HG03521 (cell line): ENCODE data around the gene CNPY3.
"Not testable (repeated sequence)": the region's sequence is repeated elsewhere in the genome, so short reads cannot be mapped to it uniquely, and the experiment has no call there.

ENCODE experiments used
- ATAC-seq: cut with Tn5 transposase; IDR thresholded peaks from one replicate; pipeline ENCODE4 v1.9.1; 2021; ENCODE audit warnings: mild to moderate bottlenecking, moderate library complexity; ENCODE audit not compliant: unreplicated experiment

CNPY3 gene

GRCh38 chr6:42928986-42929820, at the start of gene CNPY3:
TSS of gene CNPY3 (plus strand) at chr6:42929480. CDS start at chr6:42929571, 91 bp downstream.
- ATAC-seq, result peak; percentile 74

DNA sequence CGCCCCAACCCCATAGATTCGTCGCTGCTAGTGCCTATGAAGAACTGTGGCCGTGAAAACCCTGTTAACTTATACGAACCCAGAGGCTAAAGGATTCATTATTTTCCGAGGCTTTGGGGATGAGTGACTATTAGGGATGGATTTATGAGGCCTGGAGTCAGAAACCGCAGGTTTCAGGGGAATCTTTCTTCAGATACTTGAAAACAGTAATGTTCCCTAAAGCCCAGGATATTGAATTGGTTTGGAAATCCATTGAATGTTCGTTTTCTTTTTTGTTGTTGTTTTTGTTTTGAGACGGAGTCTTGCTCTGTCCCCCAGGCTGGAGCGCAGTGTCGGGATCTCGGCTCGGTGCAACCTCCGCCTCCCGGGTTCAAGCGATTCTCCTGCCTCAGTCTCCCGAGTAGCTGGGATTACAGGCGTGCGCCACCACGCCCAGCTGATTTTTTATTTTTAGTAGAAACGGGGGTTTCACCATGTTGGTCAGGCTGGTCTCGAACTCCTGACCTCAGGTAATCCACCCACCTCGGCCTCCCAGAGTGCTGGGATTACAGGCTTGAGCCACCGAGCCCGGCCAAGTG, 49.0 kb upstream of the CNPY3 start:
- not testable (repeated sequence) for ATAC-seq

DNA sequence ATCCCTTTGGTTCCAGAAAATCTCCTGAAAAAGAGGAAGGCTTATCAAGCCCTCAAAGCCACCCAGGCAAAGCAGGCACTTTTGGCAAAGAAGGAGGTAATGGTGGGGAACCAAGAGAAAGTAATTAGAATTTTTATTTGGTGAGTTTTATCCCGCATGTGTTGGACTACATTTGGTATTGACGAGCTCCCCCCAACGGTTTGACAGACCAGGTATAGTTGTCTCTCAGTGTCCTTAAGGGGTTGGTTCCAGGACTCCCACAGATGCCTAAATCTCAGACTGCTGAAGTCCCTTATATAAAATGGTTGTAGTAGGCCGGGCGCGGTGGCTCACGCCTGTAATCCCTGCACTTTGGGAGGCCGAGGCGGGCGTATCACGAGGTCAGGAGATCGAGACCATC, 48.4 kb upstream of the CNPY3 start:
- ATAC-seq, result not testable (repeated sequence)

GRCh38 chr6:42885702-42886101, 43.6 kb upstream of the CNPY3 start:
- ATAC-seq, result no peak

GRCh38 chr6:42888201-42888600, 41.1 kb upstream of the CNPY3 start:
- not testable (repeated sequence) for ATAC-seq

DNA sequence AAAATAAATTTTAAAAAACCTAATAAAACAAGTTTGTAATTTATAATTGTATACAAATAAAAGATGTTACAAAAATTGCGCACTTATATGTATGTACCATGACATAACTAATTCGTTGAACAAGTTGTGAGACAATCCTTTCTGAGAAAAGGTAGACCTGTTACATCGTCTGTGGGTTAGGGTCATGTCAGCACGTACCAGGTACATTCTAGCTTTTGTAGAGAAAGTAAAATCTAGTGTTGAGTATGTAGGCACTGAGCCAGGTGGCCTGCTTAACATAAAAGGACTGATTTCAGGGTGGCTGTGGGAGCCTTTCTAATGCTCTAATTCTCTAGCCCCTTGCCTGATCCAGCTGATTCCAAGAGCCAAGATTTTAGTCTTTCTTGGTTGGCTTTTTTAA, 39.5 kb upstream of the CNPY3 start:
- ATAC-seq, result no peak

- peak; percentile 89 for ATAC-seq
Measured at GRCh38 chr6:42890311-42891198, 38.7 kb upstream of the CNPY3 start.

DNA sequence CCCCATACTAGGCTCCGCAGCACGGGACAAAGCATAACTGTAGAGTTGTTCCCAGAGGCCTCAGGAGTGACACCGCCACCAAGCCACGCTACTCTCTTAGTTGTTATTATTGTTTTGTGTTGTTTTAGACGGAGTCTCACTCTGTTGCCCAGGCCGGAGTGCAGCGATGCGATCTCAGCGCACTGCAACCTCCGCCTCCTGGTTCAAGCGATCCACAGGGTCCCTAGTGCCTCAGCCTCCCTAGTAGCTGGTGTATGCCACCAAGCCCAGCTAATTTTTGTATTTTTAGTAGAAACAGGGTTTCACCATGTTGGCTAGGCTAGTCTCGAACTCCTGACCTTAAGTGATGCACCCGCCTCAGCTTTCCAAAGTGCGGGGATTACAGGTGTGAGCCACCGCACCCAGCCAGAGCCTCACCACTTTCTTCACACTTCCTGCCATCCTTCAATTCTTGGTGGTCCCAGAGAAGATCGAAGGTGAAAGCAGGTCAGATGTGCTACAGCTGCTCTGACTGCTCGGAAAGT, 38.0 kb upstream of the CNPY3 start:
- ATAC-seq, result no peak

DNA sequence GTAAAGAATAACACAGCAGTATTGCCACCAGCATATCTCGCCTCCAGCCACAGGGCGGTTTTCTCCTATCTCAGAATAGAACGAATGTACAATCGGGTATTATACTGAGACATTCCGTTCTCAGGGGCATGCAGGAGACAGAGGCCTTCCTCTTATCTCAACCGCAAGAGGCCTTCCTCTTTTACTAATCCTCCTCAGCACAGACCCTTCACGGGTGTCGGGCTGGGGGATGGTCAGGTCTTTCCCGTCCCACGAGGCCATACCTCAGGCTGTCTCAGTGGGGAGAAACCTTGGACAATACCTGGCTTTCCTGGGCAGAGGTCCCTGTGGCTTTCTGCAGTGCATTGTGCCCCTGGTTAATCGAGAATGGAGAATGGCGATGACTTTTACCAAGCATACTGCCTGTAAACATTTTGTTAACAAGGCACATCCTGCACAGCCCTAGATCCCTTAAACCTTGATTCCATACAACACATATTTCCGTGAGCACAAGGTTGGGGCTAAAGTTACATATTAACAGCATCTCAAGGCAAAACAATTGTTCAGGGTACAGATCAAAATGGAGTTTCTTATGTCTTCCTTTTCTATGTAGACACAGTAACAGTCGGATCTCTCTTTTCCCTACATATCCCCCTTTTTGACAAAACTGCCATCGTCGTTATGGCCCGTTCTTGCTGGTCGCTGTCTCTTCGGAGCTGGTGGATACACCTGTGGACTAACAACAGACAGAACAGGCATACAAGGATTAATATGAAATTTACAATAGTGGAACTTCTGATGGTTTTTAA, 35.0 kb upstream of the CNPY3 start:
- ATAC-seq, result not testable (repeated sequence)

GRCh38 chr6:42896178-42896719, 33.0 kb upstream of the CNPY3 start:
- no peak for ATAC-seq

- no peak for ATAC-seq
Measured at GRCh38 chr6:42898891-42899361, 30.4 kb upstream of the CNPY3 start.

DNA sequence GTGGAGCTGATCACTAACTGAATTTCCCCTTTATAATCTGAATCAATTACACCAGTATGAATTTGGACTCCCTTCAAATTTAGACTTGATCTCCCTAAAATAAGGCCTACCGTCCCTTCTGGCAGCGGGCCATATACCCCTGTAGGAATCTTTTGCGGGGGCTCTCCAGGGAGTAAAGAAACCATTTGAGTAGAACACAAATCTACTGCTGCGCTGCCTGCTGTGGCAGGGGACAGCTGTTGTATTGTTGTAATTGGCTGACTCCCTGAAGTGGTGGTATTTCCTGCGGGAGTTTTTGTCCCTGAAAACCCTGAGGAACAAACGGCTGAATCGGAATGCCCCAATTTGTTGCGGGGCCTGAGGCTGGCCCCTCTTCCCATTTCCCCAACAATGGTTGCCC, 29.4 kb upstream of the CNPY3 start:
- no peak for ATAC-seq

DNA sequence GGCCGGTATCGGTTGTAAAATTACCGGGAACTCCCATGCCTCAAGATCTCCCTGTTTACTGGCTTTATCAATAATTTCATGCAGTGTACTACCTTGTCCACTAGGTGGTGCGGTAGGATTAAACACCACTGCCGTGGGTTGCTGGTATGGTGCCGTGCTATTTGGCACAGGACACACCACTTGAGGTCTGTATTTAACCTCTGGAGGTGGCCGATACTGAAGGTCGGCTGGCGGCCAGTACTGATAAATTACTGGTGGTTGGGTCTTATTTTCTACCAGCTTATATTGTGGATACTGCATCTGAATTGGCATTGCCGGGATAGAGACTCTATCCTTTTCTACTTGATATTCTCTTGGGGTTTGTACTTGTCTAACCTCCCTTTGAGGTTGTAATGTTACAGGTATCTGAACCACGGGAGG, 27.7 kb upstream of the CNPY3 start:
- no peak for ATAC-seq

DNA sequence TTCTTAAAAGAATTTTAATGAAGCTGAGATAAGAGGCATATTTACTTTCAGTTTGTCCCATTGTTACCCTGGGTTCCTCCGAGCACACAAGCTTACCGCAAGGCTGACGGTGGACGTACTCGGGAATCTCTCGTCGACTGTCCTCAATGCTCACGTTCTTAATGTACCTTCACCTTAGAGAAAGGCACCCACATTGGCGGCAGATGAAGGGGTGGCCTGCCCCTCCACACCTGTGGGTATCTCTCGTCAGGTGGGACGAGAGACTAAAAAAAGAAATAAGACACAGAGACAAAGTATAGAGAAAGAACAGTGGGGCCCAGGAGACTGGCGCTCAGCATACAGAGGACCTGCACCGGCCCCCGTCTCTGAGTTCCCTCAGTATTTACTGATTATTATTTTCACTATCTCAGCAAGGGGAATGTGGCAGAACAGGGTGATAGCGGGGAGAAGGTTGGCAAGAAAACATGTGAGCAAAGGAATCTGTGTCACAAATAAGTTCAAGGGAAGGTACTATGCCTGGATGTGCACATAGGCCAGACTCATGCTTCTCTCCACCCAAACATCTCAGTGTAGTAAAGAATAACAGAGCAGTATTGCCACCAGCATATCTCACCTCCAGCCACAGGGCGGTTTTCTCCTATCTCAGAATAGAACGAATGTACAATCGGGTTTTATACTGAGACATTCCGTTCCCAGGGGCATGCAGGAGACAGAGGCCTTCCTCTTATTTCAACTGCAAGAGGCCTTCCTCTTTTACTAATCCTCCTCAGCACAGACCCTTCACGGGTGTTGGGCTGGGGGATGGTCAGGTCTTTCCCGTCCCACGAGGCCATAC, 26.6 kb upstream of the CNPY3 start:
- not testable (repeated sequence) for ATAC-seq

DNA sequence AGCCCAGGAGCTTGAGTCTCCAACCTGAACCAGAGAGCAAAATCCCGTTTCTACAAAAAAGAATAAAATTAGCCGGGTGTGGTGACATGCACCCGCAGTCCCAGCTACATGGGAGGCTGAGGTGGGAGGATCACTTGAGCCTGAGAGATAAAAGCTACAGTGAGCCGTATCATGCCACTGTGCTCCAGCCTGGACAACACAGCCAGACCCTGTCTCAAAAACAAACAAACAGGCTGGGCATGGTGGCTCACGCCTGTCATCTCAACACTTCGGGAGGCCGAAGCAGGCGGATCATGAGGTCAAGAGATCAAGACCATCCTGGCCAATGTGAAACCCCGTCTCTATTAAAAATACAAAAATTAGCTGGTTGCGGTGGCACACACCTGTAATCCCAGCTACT, 24.8 kb upstream of the CNPY3 start:
- no peak for ATAC-seq

DNA sequence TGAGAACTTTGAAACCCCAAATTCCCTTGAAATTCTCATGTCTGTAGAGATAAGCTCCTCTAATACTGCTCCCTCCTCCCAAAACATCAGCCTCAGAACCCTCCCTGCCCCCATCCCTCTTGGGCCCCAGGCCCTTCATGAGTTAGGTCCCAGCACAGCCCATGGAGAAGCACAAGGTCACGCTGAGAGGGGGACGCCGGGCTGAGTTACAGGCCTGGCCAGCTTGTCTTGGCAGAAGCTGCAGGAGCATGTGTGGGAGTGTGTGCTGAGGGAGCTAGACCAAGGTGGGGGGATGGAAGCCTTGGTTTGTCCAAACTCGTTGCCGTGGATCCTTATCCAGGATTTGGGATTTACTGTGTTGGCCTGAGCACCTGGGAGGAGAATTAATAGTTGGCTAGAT, 21.9 kb upstream of the CNPY3 start:
- ATAC-seq, result no peak

DNA sequence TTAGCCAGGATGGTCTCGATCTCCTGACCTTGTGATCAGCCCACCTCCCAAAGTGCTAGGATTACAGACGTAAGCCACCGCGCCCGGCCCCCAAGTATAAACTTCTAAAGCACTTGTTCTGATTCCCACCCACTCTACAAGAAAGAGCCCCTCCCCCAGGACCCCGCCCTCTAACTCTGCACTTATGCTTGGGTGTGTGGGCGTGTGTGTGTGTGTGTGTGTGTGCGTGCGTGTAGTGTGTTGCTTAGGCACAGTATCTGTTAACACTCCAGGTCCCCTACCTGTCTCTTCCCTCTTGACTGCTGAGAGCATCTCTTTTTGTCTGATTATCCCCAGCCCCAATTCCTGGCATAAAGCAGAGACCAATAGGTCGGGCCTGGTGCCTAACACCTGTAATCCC, 19.4 kb upstream of the CNPY3 start:
- no peak for ATAC-seq

DNA sequence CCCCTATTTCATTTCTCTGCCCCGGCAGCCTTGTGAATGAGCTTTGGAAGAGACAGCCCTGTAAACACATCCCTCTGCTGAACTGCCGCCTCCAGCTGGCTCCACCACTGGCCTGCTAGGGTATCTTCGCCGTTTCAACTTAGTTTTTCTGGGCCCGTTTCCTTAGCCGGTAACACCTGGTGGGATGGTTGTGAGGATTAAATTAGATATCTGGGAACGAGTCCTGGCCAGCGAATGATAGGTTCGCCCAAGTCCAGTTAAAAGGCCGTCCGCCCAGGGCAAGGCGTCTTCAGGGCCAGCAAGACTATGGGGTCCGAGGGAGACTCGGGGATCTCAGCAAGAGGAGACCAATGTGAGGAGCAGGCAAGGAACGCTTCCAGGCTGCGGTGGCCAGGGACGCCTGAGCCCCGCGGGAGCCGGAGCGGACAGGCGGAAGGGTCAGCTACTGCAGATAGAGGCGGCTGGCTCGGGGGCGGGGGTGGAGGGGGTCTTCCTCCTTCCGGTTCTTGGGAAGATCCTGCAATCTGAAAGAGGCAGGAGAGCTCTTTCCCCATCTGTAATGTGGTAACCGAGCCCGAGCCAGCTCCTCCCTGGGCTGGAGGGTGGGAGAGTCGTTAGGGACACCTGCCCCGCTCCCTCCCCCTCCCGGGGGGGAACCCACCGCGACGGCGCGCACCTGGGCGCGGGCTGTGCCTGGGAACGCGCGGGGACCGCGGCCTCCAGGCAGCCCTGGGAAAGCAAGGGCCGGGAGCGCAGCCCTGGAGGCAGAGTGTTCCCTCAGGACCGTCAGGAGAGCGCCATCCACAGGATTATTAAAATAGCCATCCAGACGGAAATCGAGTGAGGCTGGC, 17.9 kb upstream of the CNPY3 start:
- ATAC-seq, result no peak
